Right ventricle myocardium inferior (tissue), 1 donor: ENCODE results near the gene NPIPA5. TPM values are rescaled to one million over a fixed set of nuclear protein-coding genes. Genes with fewer than 3 reads are reported as not detected.
"Not testable (repeated sequence)": the region's sequence is repeated elsewhere in the genome, so short reads cannot be mapped to it uniquely, and the experiment has no call there.

Experiments used
- ATAC-seq: fragments of 200-7000 bp; cut with Tn5 transposase; one replicate; pipeline ENCODE4 v1.9.1; 2020; ENCODE audit warnings: mild to moderate bottlenecking, moderate library complexity
- DNase-seq: peaks from one replicate; pipeline ENCODE4 v3.0.0; 2021; ENCODE audit errors: missing footprints
- intact Hi-C: fragments of 100-400 bp; cut with DNase I; formaldehyde crosslinking; loops from one replicate; pipeline ENCODE4 v1.11.0; 2022
- total RNA-seq: library from RNA; stranded (reverse); fragmentation: NEBNext Ultra II Directional; extraction: Animal tissue kit (Norgen Biotek cat#: 25700); gene quantifications from one replicate; pipeline ENCODE4 v1.2.1, GENCODE V29; 2021
- donor health status: DM: no; HTN: yes; CAD: no; lungs with severe emphysema.

NPIPA5 gene
- total RNA-seq, 1 donor from 2014 or later = 4.2 TPM

DNA sequence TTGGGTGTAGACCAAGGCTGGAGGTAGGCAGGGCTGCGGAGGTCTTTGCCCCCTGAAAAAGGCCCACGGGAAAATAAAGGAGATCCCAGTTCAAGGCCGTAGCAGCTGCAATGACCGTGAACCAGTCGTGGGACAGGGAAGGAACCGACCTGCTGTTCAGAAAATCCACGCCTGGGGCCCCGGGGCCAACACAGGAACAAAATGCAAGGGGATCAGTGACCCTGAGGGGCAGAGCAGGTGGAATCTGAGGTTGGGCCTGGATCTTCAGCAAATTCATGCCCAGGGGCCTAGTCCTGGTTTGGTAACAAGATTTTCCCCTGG, 18.4 kb upstream of the NPIPA5 start:
- ATAC-seq, DNase-seq, intact Hi-C loops: not testable (repeated sequence)

DNA sequence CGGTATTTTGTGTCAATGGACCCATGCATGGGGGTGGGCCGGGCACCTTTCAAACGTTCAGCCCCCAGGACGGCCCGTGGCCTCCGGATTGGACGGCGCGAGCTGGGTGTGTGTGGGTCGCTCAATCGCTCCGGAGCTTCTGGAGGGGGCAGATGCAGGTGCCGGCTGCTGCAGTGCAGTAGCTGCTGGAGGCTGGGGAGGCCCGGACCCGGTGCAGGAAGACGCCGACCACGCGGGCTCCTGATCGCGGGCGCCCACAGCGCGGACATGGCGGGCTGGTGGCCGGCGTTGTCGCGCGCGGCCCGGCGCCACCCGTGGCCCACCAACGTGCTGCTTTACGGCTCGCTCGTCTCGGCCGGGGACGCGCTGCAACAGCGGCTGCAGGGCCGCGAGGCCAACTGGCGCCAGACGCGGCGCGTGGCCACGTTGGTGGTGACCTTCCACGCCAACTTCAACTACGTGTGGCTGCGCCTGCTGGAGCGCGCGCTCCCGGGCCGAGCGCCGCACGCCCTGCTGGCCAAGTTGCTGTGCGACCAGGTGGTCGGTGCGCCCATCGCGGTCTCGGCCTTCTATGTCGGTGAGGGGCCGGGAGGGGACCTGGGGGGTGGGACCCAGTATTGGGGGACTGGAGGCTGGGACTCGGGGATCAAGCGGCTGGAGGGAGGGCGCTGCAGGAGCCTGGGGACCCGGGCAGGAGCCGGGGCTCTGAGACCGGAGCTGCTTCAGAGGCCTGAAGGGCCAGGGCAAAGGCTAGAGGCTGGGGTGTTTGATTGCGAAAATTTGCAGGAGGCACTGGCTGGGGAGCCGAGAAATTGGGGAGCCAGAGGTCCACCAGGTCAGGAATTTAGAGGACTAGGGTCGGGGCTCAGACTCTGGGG, 17.8 kb upstream of the NPIPA5 start, which contains the start of gene MPV17L:
MPV17L (plus strand) TSS at position 124 of the 878 bp plus-strand sequence; CDS start at position 268, 144 bp downstream.
- intact Hi-C loops = not testable (repeated sequence)
- peak; percentile 88 for ATAC-seq
- peak; percentile 70 for DNase-seq

DNA sequence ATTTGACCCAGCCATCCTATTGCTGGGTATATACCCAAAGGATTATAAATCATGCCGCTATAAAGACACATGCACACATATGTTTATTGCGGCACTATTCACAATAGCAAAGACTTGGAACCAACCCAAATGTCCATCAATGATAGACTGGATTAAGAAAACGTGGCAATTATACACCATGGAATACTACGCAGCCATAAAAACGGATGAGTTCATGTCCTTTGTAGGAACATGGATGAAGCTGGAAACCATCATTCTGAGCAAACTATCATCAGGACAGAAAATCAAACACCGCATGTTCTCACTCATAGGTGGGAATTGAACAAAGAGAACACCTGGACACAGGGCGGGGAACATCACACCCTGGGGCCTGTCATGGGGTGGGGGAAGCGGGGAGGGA, 14.9 kb upstream of the NPIPA5 start:
- ATAC-seq, DNase-seq, intact Hi-C loops: not testable (repeated sequence)

DNA sequence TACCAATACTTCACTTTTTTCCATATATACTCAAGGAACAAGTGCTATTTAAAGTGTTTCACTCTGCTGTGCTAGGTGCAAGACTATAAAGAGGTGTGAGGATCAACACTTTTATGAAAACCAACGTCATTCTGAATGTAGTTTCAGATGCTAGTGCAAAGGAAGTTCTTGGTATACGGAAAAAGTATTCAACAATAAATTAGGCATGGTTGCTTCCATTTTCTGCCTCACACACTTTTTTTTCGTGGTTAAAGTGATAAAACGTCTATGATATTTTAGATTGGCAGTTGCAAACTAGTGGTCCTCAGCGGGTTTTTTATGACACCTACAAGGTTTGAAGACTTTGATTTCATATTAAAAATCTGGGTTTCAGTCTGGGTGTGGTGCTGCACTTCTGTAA, 11.8 kb upstream of the NPIPA5 start:
- ATAC-seq, intact Hi-C loops, DNase-seq: not testable (repeated sequence)

DNA sequence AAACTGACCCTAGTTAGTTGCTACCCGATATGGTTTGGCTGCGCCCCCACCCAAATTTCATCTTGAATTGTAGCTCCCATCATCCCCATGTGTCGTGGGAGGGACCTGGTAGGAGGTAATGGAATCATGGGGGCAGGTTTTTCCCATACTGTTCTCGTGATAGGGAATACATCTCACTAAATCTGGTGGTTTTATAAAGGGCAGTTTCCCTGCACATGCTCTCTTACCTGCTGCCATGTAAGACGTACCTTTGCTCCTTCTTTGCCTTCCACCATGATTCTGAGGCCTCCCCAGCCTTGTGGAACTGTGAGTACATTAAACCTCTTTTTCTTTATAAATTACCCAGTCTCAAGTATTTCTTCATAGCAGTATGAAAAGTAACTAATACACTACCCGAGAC, 10.0 kb upstream of the NPIPA5 start:
- DNase-seq, intact Hi-C loops, ATAC-seq: not testable (repeated sequence)

DNA sequence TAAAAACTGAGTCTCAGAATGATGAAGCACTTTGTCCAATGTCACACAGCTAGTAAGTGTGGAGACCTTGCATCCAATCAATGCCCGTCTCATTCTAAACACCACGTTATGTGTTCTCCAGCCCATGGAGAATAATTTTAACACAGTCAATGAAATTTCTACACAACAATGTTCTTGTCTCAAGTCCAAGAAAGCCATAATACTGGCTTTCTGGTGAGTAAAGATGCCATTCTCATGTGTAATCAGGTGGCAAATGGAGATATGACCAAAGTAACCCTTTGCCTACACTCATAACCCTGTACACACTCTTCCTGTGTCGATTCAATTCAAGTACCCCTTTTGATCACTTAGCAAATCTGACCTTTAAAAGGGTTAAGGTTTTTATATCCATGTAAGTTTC, 4.7 kb upstream of the NPIPA5 start:
- DNase-seq, intact Hi-C loops, ATAC-seq: not testable (repeated sequence)

DNA sequence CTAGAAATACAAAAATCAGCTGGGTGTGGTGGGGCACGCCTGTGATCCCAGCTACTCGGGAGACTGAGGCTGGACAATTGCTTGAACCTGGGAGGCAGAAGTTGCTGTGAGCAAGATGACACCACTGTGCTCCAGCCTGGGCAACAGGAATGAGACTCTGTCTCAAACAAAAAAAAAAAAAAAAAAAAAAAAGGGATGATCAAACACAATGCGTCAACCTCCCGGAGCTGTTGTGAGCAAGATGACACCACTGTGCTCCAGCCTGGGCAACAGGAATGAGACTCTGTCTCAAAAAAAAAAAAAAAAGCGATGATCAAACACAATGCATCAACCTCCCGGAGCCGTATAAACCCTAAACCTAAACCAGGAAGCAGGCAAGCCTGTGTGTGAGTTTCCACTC, 20.6 kb downstream of the NPIPA5 start:
- ATAC-seq, intact Hi-C loops, DNase-seq: not testable (repeated sequence)

DNA sequence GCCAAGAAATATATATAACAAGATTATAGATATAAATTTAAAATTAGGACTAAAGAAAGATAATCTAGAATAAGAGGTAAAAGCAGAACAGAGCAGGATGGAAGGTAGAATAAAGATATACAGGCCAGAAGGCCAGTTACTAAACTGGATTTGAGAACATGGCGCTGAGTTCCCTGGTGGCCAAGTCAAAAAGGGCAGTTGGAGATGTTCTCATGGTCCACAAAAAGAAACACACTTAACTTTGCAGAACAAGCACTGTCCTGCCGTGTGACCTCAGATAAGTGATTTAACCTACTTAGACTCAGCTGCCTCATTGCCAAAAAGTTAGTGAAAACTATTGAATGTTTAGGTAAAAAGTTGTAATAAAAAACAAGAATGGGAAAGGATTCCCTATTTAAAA, 23.2 kb downstream of the NPIPA5 start:
- DNase-seq, intact Hi-C loops, ATAC-seq: not testable (repeated sequence)

DNA sequence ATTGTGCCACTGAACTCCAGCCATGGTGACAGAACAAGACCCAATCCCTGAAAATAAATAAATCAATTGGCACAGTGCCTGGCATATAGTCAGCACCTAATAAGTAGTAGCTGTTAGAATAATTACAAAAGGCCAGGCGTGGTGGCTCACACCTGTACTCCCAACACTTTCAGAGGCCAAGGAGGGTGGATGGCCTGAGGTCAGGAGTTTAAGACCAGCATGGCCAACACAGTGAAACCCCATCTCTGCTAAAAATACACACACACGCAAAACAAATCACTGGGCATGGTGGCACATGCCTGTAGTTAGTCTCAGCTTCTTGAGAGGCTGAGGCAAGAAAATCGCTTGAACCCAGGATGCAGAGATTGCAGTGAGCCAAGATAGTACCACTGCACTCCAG, 25.2 kb downstream of the NPIPA5 start:
- ATAC-seq, intact Hi-C loops, DNase-seq: not testable (repeated sequence)

DNA sequence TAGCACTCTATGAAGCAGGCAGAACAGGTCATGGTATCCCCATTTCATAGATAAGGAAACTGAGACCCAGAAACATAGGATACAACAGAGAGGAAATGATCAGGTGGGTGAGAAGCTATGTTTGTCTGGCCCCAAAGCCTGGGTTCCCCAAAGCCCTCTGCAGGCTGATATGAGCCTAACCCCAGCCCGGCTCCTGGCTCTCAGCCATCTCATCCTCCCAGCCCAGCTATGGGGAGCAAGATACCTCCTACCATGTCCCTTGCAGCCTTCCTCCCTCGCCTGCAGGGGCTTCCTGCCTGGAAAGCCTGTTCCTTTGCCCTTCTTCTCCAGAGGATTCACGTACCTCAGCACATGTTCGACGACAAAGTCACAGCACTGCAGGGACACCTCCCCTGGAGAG, 26.3 kb downstream of the NPIPA5 start:
- DNase-seq, ATAC-seq, intact Hi-C loops: not testable (repeated sequence)

DNA sequence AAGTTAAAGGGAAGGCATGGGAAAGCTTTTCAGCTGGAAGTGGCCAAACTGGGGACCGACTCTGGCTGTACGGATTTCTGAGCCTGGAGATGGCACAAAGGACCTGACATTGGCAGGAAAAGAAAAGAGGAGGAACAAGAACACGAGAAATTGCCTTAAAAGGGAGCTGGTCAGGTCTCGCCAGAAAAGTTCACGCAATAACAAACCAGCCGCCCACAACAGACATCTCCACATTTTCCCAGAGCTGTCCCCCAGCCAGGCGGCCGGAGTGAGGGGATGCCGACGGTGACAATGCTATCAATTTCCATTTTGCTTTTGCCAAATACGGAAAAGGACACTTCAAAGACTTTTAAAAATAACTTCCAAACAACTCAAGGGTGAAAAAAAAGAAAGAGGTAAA, 26.8 kb downstream of the NPIPA5 start:
- intact Hi-C loops = not testable (repeated sequence)
- ATAC-seq (peak; percentile 62), DNase-seq (peak; percentile 15)

DNA sequence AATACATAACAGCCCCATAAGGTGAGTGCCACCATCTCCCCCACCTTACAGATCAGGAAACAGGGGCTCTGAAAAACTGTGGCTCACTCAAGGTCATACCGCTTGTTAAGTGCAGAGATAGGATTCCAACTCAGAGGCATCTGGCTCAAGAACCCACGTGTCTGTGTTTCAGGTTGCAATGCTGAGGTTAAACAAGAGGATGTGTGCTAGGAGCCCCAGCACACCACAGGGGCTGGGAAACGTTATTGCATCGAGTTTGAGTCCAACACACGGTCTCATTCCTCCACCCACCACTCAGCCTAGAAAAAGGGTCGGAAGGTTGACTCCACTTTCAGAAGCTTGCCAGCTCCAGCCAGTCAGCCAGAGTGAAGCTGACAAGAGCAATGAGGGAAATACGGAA, 29.4 kb downstream of the NPIPA5 start:
- intact Hi-C loops, DNase-seq, ATAC-seq: not testable (repeated sequence)

DNA sequence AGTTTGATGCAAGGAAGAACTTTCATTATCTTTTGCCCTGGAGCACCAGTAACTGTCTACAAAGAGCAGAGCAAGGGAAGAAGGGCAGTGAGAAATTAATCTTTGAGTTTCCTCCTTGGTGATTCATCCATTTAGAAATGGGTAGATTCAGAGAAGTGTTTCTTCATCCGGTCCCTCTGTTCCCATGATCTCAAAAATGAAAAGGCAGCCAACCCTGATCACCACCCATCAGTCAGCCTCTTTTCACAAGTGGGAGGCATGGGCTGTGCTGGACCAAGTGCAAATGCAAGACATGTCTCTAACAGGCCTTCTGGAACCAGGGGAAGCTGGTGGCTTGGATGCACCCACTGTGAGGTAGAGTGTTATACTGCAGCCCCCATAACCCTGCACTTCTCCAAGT, 35.8 kb downstream of the NPIPA5 start:
- DNase-seq, intact Hi-C loops, ATAC-seq: not testable (repeated sequence)

DNA sequence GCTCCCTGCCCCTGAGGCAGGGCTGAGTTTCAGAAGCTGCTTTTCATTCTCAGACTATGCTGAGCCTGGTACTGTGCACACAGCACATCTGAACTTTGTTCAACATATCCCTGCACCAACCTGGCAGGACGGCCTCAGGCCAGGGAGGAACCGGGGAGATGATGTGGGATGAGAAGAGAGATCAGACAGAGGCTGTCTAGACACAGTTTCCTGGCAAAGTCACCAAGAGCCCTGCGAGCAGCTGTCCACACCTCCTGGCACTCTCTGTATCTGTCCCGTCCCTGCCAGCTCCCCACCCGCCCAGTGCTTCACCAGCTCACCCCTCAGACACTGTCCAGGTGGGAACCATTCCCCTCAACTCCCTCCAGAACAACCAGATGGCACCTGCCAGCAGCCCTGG, 39.1 kb downstream of the NPIPA5 start:
- ATAC-seq = peak; percentile 49
- intact Hi-C loops, DNase-seq: not testable (repeated sequence)

DNA sequence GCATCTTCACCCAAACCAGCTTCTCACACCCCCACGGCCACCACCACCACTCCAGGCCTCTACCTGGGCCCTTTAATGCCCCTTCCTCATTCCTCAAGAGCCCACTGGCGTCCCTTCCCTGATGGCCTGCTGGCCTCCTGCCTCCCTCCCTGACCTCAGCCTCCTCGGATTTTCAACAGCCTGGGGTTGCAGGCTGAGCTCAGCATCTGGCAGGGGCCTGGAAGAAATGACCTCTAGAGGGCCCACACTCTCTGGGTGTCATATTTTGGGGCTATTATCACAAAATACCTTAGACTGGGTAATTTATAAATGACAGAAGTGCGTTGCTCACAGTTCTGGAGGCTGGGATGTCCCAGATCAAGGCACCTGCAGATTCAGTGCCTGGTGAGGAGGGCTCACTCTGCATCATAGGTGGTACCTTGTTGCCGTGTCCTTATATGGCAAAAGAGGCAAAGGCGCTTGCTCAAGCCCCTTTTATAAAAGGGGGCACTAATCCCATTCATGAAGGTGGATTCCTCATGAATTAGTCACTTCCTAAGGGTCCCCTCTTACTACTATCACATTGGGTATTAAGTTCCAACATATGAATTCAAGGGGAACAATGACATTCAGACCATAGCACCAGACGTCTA, 40.0 kb downstream of the NPIPA5 start:
- DNase-seq, intact Hi-C loops, ATAC-seq: not testable (repeated sequence)

DNA sequence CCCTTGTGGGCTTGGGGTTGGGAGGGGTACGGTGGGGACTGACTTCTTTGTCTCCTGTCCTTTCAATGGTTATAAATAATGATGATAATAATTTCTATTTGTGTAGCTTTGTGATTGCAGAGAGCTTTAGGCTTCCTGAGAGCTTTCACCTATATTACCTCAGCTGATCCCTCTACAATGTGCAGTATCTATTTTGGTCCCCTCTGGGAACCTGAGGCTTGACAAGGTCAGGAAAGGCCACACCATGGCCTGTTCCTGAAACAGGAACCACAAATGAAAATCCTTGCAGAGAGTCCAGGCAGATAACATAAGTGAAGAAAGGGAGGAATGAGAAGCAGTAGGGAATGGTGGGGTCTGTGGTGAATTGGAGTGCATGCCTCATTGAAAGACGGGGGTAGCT, 42.5 kb downstream of the NPIPA5 start:
- not testable (repeated sequence) for DNase-seq
- ATAC-seq = peak; percentile 40

DNA sequence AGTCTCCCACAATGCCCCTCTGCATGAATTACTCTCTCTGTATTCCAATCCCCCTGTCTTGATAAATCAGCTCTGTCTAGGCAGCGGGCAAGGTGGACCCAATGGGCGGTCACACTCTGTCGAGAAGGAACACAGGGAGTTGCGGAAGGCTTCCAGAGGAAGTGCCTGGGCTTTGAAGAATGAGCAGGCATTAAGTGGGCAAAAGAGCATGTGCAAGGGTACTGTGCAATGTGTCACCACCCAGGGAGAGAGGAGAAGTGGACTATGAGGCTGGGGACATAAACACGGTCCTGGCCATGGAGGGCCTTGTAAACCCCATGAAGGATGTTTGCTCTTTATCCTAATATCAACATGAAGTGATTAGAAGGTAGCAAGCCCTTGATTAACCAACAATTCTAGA, 44.1 kb downstream of the NPIPA5 start:
- DNase-seq, intact Hi-C loops, ATAC-seq: not testable (repeated sequence)

More for the DNA sequence above, 42.5 kb downstream of the NPIPA5 start:
- intact Hi-C loops = not testable (repeated sequence)

DNA sequence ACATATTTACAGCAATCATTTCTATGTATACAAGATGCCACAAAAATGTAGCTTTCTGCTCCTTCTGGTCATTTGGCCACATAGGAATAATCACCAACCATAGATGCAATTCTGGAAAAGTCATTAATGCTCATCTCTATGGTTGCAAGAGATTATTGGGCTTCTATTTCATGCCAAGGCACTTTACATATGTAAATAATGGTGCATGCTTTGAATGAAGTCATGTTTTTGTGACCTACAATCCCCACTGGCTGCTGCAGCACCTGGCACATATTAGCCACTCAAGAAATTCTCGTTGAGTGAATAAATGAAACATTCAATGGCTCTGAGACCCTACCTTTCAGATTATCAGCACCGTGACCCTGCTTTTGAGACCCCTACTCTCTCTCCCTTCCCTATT, 47.1 kb downstream of the NPIPA5 start:
- intact Hi-C loops, ATAC-seq, DNase-seq: not testable (repeated sequence)

DNA sequence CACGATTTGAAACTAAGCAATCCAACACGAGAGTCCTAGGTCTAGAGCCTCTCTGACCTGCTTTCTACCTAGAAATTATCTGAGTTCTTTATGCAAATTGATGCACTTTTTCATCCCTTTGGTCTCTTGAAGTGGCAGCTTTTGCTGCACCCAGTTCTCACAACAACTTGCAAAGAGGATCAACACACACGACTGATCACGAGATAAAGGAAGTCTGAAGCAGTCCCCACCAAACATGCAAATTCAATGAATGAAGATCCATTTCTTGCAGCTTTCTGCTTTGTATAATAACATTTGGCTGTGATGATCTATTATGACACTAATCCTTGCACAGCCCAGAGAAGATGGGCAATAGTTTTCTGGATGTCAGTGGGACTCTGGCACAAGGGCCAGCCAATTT, 53.1 kb downstream of the NPIPA5 start:
- intact Hi-C loops, DNase-seq, ATAC-seq: not testable (repeated sequence)
